HG03439 (cell line): ENCODE measurements around the gene MACF1.
"Not testable (repeated sequence)": the region's sequence is repeated elsewhere in the genome, so short reads cannot be mapped to it uniquely, and the experiment has no call there.

Source experiments
- ATAC-seq: cut with Tn5 transposase; IDR thresholded peaks from one replicate; pipeline ENCODE4 v1.9.1; 2021; ENCODE audit warnings: mild to moderate bottlenecking, moderate library complexity; ENCODE audit not compliant: unreplicated experiment

The MACF1 gene

GRCh38 chr1:39488793-39489566, 284.5 kb downstream of the MACF1 start:
- ATAC-seq: no peak

DNA sequence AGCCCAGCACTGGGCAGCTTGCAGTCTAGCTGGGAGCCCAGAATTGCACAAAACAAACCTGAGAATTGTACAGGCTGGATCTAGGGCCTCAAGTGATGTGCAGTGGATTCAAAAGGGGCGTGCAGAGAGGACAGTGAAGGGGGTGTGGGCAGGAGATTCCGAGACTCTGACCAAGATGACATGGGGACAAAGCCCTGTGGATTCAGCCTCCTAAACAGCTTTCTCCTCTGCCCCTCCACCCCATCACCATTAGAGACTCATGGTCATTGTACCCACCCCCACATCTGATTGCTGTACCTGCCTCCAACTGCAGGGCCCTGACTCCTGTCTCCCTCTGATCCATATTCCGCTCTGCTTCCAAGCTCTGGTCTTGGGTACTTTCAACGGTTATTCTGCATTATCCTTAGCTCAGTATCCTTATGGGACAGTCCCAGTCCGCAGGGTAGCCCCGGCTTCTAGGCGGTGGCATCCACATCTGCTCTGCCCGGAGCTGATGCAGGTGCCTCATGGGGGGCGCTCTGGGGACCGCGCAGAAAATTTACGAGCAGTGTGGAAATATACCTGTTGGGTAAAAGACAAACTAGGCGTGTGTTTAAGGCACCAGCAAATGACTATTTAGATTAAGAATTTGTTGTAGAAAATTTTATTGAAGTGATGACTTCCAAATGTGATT, 285.2 kb downstream of the MACF1 start:
- no peak for ATAC-seq

DNA sequence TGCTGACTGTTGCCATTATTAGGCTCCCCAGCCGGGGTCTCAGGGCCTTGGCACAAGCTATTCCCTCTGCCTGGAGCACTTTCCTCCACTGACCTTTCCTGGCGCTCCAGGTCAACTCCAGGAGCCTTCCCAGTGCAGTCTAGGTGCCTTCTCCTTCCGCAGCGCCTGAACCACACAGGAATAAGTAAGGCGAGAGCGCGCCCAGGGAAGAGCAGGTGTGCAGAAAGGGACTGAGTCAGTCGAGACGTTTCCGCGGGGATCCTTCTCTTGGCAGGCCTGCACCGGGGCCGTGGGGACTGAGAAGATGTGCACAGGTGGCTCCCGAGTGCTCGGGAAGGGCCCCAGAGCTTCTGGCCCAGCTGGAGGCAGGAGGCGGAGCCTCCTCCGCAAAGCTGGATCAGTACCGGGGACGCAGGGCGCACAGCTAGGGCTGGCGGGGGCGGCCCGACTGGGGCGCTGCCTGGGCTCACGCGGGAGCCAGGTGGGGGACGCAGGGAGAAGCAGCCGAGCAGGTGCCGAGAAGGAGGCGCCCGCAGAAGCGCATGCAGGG, 286.2 kb downstream of the MACF1 start:
- ATAC-seq: no peak

- peak; percentile 71 for ATAC-seq
These were observed 286.8 kb downstream of the MACF1 start, which contains the start of gene BMP8A for GRCh38 chr1:39491146-39491921. Gene BMP8A, plus strand, starts transcription at chr1:39491636. Its CDS starts 356 bp downstream, at chr1:39491992.

- ATAC-seq: not testable (repeated sequence)
These were observed 287.9 kb downstream of the MACF1 start for GRCh38 chr1:39492118-39493042.

- not testable (repeated sequence) for ATAC-seq
These were observed 288.7 kb downstream of the MACF1 start for GRCh38 chr1:39493043-39493810.

GRCh38 chr1:39494671-39495410, 290.3 kb downstream of the MACF1 start:
- no peak for ATAC-seq

DNA sequence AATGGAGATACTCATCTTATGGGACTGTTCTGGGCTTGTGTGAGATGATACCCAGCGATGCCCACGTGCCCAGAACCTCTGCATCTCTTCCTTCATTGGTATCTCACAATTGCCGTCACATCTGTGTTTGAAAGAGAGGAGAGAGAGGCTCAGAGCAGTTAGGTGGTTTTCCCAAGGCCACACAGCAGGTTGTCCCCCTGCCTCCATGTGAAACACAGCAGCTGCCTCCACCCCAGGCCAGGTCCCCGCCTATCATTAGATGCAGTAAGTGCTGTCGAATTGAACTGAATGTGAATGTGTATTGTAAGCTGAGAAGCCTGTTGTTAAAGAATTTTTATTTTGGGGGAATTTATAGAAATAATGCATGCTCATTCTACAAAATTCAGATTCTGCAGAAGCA, 292.0 kb downstream of the MACF1 start:
- not testable (repeated sequence) for ATAC-seq

- no peak for ATAC-seq
These were observed 293.1 kb downstream of the MACF1 start for GRCh38 chr1:39497585-39497984.

DNA sequence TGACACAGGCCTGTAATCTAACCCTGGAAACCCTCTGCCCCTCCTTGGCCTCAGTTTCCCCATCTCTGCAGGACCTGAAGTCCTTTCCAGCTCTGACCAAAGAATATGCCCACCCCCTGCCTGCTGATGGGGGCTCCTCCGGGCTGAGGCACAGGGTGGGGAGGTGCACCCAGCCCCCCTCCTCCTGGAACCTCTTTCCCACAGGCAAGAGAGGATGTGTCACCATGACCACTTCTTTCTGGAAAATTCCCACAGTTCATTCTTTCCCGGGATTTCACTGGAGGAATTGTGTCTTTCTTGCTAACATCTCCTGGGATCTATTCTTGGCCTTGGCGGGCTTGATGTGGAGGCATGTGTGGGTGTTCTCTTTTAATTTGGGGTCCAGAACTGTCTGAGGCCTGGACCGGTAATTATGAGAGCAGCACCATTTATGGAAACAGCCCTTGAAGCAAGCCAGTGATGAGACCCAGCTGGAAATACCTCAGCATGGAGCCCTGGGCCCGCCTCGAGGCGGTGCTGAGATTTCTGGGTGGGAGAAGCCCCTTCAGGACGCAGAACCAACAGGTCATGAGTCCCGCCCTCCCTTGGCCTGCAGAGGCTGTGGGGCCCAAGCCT, 293.7 kb downstream of the MACF1 start:
- not testable (repeated sequence) for ATAC-seq

DNA sequence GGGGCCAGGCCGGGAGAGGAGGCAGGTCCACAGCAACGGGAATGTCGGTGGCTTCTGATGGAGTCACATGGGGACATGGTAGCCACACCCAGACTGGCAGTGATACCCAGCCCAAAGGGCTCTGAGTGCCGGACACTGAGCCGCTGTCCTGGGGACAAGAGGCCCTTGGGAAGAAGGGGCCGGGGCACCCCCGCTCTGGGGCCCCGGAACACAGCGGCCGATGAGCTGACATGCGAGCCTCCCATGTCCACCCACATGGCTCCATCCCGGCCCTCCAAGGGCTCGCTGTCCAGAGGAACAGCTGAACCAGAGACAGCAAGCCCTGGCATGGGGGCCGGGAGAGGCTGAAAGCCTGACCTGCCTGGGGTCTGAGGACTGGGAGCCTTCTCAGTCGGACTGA, 294.3 kb downstream of the MACF1 start:
- ATAC-seq: not testable (repeated sequence)

DNA sequence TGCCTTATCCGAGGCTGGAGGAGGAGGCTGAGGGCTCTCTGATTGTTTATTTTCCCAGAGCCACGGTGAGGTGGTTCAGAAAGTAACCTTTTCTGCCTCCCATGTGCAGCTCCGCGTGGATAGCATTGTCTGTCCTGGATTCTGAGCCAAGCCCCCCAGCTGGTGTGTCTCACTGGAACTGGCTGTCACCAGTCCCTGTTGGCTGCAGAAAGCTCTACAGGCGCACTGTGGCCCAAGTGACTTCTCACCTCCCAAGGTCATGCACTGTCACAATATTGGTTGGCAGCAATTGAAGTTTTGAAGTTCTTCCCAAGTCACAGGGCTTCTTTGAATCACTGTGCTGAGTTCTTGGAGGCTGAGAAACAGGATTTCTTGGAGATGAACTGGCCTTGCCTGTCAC, 295.2 kb downstream of the MACF1 start:
- ATAC-seq: no peak

DNA sequence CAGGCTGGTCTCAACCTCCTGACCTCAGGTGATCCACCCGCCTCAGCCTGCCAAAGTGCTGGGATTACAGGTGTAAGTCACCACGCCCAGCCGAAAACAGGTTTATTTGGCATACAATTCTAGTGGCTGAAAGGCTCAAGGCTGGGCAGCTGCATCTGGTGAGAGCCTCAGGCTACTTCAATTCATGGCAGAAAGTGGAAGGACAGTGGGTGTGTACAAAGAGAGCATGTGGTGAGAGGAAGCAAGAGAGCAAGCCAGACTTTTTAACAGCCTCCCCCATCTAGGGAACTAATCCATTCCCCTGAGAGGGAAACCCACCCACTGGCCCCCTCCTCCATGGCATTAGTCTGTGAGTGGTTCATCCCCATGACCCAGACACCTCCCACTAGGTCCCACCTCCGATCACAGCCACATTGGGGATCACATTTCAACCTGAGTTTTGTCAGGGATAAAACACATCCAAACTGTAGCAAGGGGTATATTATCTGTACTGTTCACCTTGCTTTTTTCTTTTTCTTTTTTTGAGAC, 296.4 kb downstream of the MACF1 start:
- no peak for ATAC-seq

- ATAC-seq: no peak
These were observed 297.2 kb downstream of the MACF1 start for GRCh38 chr1:39501666-39502065.

DNA sequence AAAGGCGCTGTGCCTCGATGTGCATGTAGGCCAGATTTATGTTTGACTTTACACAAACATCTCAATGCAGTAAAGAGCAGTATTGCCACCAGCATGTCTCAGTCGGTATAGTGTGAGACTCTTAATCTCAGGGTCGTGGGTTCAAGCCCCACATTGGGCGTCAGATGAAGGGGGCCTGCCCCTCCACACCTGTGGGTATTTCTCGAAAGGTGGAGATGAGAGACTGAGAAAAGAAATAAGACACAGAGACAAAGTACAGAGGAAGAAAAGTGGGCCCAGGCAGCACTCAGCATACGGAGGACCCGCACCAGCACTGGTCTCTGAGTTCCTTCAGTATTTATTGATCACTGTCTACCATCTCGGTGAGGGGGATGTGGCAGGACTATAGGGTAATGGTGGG, 299.9 kb downstream of the MACF1 start:
- ATAC-seq: not testable (repeated sequence)

DNA sequence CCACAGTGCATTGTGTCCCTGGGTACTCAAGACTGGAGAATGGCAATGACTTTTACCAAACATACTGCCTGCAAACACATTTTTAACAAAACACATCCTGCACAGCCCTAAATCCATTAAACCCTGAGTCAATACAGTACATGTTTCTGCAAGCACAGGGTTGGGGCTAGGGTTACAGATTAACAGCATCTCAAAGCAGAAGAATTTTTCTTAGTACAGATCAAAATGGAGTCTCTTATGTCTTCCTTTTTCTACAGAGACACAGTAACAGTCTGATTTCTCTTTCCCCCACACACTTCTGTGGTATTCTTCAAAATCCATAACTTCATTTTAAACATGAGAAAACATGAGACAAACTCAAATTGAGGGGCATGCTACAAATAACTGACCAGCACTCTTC, 300.8 kb downstream of the MACF1 start:
- ATAC-seq: no peak

DNA sequence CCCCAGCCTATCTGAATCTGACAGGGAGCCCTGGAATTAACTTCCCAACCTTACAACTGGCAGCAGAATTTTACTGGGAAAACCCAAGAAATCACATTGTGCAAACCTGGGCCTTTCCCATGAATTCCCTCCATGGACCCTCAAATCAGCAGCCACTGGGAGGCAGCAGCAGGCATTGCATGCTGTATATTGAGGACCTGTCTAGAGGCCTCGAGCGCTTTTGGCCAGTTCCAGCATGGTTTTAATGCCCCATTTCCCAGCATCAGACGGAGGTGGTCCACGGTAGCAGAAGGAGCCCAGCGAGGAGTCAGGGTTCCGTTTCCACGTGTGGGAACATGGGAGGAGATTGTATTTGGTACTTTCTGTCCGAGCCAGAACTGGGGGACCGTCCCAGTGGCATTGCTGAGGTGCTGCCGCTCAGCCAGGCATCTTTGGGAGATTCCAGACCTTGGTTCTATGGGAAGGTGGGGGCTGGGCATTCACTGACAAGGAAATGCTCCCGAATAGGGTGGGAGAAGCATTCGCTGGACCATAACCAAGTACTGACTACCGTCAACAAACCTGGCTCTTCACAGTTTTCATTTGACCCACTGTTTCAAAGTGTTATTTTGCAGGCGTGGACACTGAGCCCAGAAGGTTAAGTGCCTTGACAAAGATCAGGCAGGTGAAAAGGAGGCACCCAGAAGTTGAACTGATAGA, 302.9 kb downstream of the MACF1 start:
- ATAC-seq: no peak
